Measurements from ENCODE around the gene THYN1. TPM values are rescaled to one million over a fixed set of nuclear protein-coding genes. Genes with fewer than 3 reads are reported as not detected.

THYN1 gene
- total RNA-seq, 2 experiments from 2014 or later, result 25.7 to 26.0 TPM

- Mint-ChIP-seq H3K27me3 (no peaks in the 10 kb centered on the region), H3K4me1 (ENCODE audit: low read depth) (peaks cover 36% of the 10 kb centered on the region), H3K27ac (no peak overlapping the region), H3K36me3 (ENCODE audit: low read depth) (peaks cover 58% of the 10 kb centered on the region), H3K9me3 (no peaks in the 10 kb centered on the region), H3K4me3 (no peak overlapping the region)
- TF ChIP-seq, protein P1, sequence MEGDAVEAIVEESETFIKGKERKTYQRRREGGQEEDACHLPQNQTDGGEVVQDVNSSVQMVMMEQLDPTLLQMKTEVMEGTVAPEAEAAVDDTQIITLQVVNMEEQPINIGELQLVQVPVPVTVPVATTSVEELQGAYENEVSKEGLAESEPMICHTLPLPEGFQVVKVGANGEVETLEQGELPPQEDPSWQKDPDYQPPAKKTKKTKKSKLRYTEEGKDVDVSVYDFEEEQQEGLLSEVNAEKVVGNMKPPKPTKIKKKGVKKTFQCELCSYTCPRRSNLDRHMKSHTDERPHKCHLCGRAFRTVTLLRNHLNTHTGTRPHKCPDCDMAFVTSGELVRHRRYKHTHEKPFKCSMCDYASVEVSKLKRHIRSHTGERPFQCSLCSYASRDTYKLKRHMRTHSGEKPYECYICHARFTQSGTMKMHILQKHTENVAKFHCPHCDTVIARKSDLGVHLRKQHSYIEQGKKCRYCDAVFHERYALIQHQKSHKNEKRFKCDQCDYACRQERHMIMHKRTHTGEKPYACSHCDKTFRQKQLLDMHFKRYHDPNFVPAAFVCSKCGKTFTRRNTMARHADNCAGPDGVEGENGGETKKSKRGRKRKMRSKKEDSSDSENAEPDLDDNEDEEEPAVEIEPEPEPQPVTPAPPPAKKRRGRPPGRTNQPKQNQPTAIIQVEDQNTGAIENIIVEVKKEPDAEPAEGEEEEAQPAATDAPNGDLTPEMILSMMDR (IDR thresholded peaks at IDR 0.05), result no peak
- Histone ChIP-seq H3K27me3 (ENCODE audit: control insufficient read depth in 1 of 2, insufficient read depth in 2 of 2, low read length in 2 of 2) (no peaks in the 10 kb centered on the region), H3K27ac (ENCODE audit: low read depth in 1 of 2, low read length in 2 of 2) (no peak overlapping the region), H3K4me1 (ENCODE audit: insufficient read depth, low read length) (peaks cover 36% of the 10 kb centered on the region), H3K36me3 (ENCODE audit: insufficient read depth, low read length) (peaks cover 38% of the 10 kb centered on the region), H3K4me3 (ENCODE audit: low read length) (no peak overlapping the region), H3K9me3 (ENCODE audit: control insufficient read depth in 1 of 2, insufficient read depth in 1 of 2, low read length in 2 of 2) (no peaks in the 10 kb centered on the region)
- ChIA-PET CTCF (interaction anchor here (0.9 kb wide), 1 partner anchor 26 kb away, joined by 3 read pairs; no protein-coding TSS in a partner anchor), POLR2A (interaction anchor here (2.5 kb wide), 1 partner anchor 9 kb away, joined by 17 read pairs; the partner anchor contains the start of genes NCAPD3 and VPS26B)
- no peak for DNase-seq
- intact Hi-C loops (cut with DNase I, micrococcal nuclease), result no loop called here
- ATAC-seq (ENCODE audit: poor library complexity), result no peak
These were observed 19.4 kb downstream of the THYN1 start for GRCh38 chr11:134233729-134234179.

DNA sequence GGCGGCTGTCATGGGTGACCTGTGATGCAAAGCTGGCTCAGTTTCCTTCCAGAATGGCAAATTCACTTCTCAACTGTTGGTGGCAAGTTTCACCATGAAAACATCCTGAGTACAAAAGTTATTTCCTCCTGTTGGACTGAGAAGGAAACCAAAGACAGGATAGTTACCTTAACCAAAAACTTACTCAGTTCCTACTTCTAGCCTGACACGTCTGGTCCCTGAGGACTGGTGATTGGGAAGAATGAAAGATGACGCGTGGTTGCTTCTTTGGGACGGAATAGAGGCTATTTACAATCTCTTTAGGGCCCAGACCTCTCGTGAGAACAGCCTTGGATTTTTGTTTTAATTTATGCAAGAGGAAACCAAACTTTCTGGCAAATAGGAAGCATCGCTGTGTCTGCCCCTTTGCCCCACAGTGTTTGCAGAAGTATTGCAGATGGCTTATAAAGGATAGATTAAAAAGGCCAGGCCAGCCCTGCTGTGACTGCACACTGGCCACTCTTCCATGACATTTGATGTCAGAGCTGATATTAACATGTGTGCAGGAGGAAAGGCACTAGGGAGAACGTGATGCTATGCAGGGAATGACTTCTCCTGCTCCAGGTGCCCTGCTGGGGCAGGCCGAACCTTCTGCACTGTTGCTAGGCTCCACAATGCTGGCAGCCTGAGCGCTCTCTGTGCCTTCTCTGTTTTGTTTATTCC is 21.0 kb downstream of the THYN1 start:
- Mint-ChIP-seq H3K27ac (peak overlapping the region; percentile 20), H3K4me1 (ENCODE audit: low read depth) (peaks cover 52% of the 10 kb centered on the region)
- POLR2A ChIA-PET, result no interaction called here

DNA sequence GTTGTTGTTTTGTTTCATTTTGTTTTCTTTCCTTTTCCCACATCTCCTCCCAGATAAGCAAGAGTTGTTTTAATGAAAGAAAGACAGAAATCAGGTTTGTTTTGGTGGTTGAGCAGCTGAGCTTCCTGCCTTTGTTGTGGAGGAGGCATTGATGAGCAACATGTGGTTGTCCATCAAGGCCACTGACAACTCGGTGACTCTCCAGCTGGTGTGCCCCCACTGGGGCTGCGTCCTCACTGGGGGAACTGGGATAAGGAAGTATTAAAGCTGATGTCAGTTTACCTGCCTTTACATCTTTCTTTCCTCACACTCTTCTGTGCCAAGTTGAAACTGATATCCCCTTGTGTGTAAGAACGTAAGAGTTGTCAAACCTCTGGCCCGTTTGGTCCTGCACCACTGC is 22.8 kb downstream of the THYN1 start:
- H3K27ac Mint-ChIP-seq, result peak overlapping the region; percentile 53
- intact Hi-C loops (cut with DNase I, micrococcal nuclease), result no loop called here
- H3K9me3 ChIP-seq (ENCODE audit: control insufficient read depth in 1 of 2, insufficient read depth in 1 of 2, low read length in 2 of 2), result no peaks in the 10 kb centered on the region
- DNase-seq, result peak in 1 of 14 experiments; percentile 11
- TF ChIP-seq, protein P1 (IDR thresholded peaks at IDR 0.05), result no peak
- no peak overlapping the region for H3K27ac ChIP-seq (ENCODE audit: low read depth in 1 of 2, low read length in 2 of 2)
- H3K36me3 Mint-ChIP-seq (ENCODE audit: low read depth), result peaks cover 38% of the 10 kb centered on the region
- peaks cover 63% of the 10 kb centered on the region for H3K4me1 ChIP-seq (ENCODE audit: insufficient read depth, low read length)
- no peaks in the 10 kb centered on the region for H3K27me3 Mint-ChIP-seq
- H3K9me3 Mint-ChIP-seq, result no peaks in the 10 kb centered on the region
- H3K27me3 ChIP-seq (ENCODE audit: control insufficient read depth in 1 of 2, insufficient read depth in 2 of 2, low read length in 2 of 2), result no peaks in the 10 kb centered on the region
- CTCF ChIA-PET, result no interaction called here
- peaks cover 18% of the 10 kb centered on the region for H3K36me3 ChIP-seq (ENCODE audit: insufficient read depth, low read length)
- POLR2A ChIA-PET, result interaction anchor here (1.0 to 1.4 kb wide), 2 partner anchors 11 to 23 kb away, joined by 3 read pairs; partner anchors contain the start of genes ACAD8 and THYN1
- no peak overlapping the region for H3K4me3 Mint-ChIP-seq
- ATAC-seq (ENCODE audit: poor library complexity), result no peak
- H3K4me3 ChIP-seq (ENCODE audit: low read length), result no peak overlapping the region
- H3K4me1 Mint-ChIP-seq (ENCODE audit: low read depth), result peaks cover 70% of the 10 kb centered on the region

More for the DNA sequence above, 21.0 kb downstream of the THYN1 start:
- Histone ChIP-seq H3K4me1 (ENCODE audit: insufficient read depth, low read length) (peaks cover 46% of the 10 kb centered on the region), H3K36me3 (ENCODE audit: insufficient read depth, low read length) (peaks cover 28% of the 10 kb centered on the region), H3K4me3 (ENCODE audit: low read length) (no peak overlapping the region), H3K27ac (ENCODE audit: low read depth in 1 of 2, low read length in 2 of 2) (no peak overlapping the region), H3K27me3 (ENCODE audit: control insufficient read depth in 1 of 2, insufficient read depth in 2 of 2, low read length in 2 of 2) (no peaks in the 10 kb centered on the region), H3K9me3 (ENCODE audit: control insufficient read depth in 1 of 2, insufficient read depth in 1 of 2, low read length in 2 of 2) (no peaks in the 10 kb centered on the region)
- no peak for DNase-seq
- ATAC-seq (ENCODE audit: poor library complexity), result no peak
- Mint-ChIP-seq H3K27me3 (no peaks in the 10 kb centered on the region), H3K4me3 (no peak overlapping the region), H3K9me3 (no peaks in the 10 kb centered on the region), H3K36me3 (ENCODE audit: low read depth) (peaks cover 45% of the 10 kb centered on the region)
- intact Hi-C loops (cut with DNase I, micrococcal nuclease), result no loop called here
- CTCF ChIA-PET, result no interaction called here
- TF ChIP-seq, protein P1 (IDR thresholded peaks at IDR 0.05), result no peak

Data from CD4-positive, alpha-beta T cell (primary cell).